HG03442 (cell line): ENCODE data around the gene TRIP10.
A peak's percentile ranks its signal among the peaks of the same experiment; 100 is the strongest.
"Not testable (repeated sequence)": the region's sequence is repeated elsewhere in the genome, so short reads cannot be mapped to it uniquely, and the experiment has no call there.

Experiments
- ATAC-seq: cut with Tn5 transposase; IDR thresholded peaks from one replicate; pipeline ENCODE4 v1.9.1; 2021; ENCODE audit warnings: mild to moderate bottlenecking, moderate library complexity; ENCODE audit not compliant: unreplicated experiment

Gene TRIP10

GRCh38 chr19:6767081-6767356 is 27.5 kb downstream of the TRIP10 start:
- ATAC-seq = peak; percentile 6

GRCh38 chr19:6767357-6768235 is 28.1 kb downstream of the TRIP10 start, which contains the start of gene SH2D3A:
TSS of gene SH2D3A (minus strand) at chr19:6767435. CDS start at chr19:6763748, 3,687 bp downstream.
- ATAC-seq = peak; percentile 56

GRCh38 chr19:6768236-6768785 is 28.8 kb downstream of the TRIP10 start:
- ATAC-seq = no peak

- ATAC-seq = no peak
Observed at GRCh38 chr19:6769006-6769619, 29.6 kb downstream of the TRIP10 start.

GRCh38 chr19:6771648-6772027 is 32.2 kb downstream of the TRIP10 start:
- ATAC-seq = not testable (repeated sequence)

GRCh38 chr19:6772028-6772865 is 32.8 kb downstream of the TRIP10 start, which contains the start of gene VAV1:
TSS of gene VAV1 (plus strand) at chr19:6772708. CDS start at chr19:6772808, 100 bp downstream.
- ATAC-seq = no peak

- ATAC-seq = no peak
Observed at GRCh38 chr19:6772866-6773322, 33.4 kb downstream of the TRIP10 start.

- peak; percentile 33 for ATAC-seq
Observed at GRCh38 chr19:6773323-6773931, 33.9 kb downstream of the TRIP10 start.

GRCh38 chr19:6774821-6775707 is 35.6 kb downstream of the TRIP10 start:
- ATAC-seq = no peak

- not testable (repeated sequence) for ATAC-seq
Observed at GRCh38 chr19:6776045-6776444, 36.6 kb downstream of the TRIP10 start.

- no peak for ATAC-seq
Observed at GRCh38 chr19:6776999-6777398, 37.5 kb downstream of the TRIP10 start.

GRCh38 chr19:6777434-6777833 is 38.0 kb downstream of the TRIP10 start:
- ATAC-seq = no peak

GRCh38 chr19:6778386-6778785 is 38.9 kb downstream of the TRIP10 start:
- ATAC-seq = no peak

- ATAC-seq = no peak
Observed at GRCh38 chr19:6779206-6779605, 39.7 kb downstream of the TRIP10 start.

- no peak for ATAC-seq
Observed at GRCh38 chr19:6787393-6787792, 47.9 kb downstream of the TRIP10 start.

- no peak for ATAC-seq
Observed at GRCh38 chr19:6788896-6789295, 49.4 kb downstream of the TRIP10 start.

GRCh38 chr19:6790194-6791128 is 51.0 kb downstream of the TRIP10 start:
- no peak for ATAC-seq

- no peak for ATAC-seq
Observed at GRCh38 chr19:6791237-6791636, 51.8 kb downstream of the TRIP10 start.
